GM19438 (cell line): Measurements from ENCODE around the gene UNC5B.

ENCODE experiments used
- ATAC-seq: cut with Tn5 transposase; IDR thresholded peaks from one replicate; pipeline ENCODE4 v1.9.1; 2021; ENCODE audit warnings: low read depth; ENCODE audit not compliant: unreplicated experiment

Gene UNC5B

GRCh38 chr10:71309919-71310318, 97.5 kb downstream of the UNC5B start:
- ATAC-seq, result no peak

- ATAC-seq, result no peak
Observed at GRCh38 chr10:71312220-71312619, 99.8 kb downstream of the UNC5B start.

GRCh38 chr10:71312811-71313789, 100.7 kb downstream of the UNC5B start:
- no peak for ATAC-seq

- ATAC-seq, result no peak
Observed at GRCh38 chr10:71314028-71314693, 101.8 kb downstream of the UNC5B start.

GRCh38 chr10:71314694-71315225, 102.4 kb downstream of the UNC5B start:
- no peak for ATAC-seq

- no peak for ATAC-seq
Observed at GRCh38 chr10:71316056-71316785, 103.9 kb downstream of the UNC5B start.

GRCh38 chr10:71316786-71317160, 104.4 kb downstream of the UNC5B start:
- no peak for ATAC-seq

GRCh38 chr10:71317739-71318138, 105.4 kb downstream of the UNC5B start:
- ATAC-seq, result no peak

- ATAC-seq, result peak; percentile 65
Observed at GRCh38 chr10:71319042-71319799, 106.9 kb downstream of the UNC5B start, which contains the start of gene SLC29A3. Gene SLC29A3 (plus strand): TSS chr10:71319259. CDS start chr10:71319310, 51 bp downstream.

- ATAC-seq, result peak; percentile 9
Observed at GRCh38 chr10:71319800-71320392, 107.5 kb downstream of the UNC5B start.

GRCh38 chr10:71320592-71320991, 108.2 kb downstream of the UNC5B start:
- ATAC-seq, result no peak

GRCh38 chr10:71321386-71321785, 109.0 kb downstream of the UNC5B start:
- no peak for ATAC-seq

GRCh38 chr10:71323407-71323806, 111.0 kb downstream of the UNC5B start:
- no peak for ATAC-seq

- ATAC-seq, result no peak
Observed at GRCh38 chr10:71324743-71325142, 112.4 kb downstream of the UNC5B start.

GRCh38 chr10:71325267-71325666, 112.9 kb downstream of the UNC5B start:
- no peak for ATAC-seq

- ATAC-seq, result no peak
Observed at GRCh38 chr10:71326464-71326881, 114.1 kb downstream of the UNC5B start.

- no peak for ATAC-seq
Observed at GRCh38 chr10:71330789-71331404, 118.5 kb downstream of the UNC5B start.

GRCh38 chr10:71331736-71332135, 119.4 kb downstream of the UNC5B start:
- ATAC-seq, result no peak

- no peak for ATAC-seq
Observed at GRCh38 chr10:71332466-71332865, 120.1 kb downstream of the UNC5B start.
